HG02885 (cell line): Measurements from ENCODE around the gene CD55.

Experiments
- ATAC-seq: cut with Tn5 transposase; IDR thresholded peaks from one replicate; pipeline ENCODE4 v1.9.1; 2021; ENCODE audit warnings: mild to moderate bottlenecking; ENCODE audit not compliant: unreplicated experiment, poor library complexity

The CD55 gene, protein sequence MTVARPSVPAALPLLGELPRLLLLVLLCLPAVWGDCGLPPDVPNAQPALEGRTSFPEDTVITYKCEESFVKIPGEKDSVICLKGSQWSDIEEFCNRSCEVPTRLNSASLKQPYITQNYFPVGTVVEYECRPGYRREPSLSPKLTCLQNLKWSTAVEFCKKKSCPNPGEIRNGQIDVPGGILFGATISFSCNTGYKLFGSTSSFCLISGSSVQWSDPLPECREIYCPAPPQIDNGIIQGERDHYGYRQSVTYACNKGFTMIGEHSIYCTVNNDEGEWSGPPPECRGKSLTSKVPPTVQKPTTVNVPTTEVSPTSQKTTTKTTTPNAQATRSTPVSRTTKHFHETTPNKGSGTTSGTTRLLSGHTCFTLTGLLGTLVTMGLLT

DNA sequence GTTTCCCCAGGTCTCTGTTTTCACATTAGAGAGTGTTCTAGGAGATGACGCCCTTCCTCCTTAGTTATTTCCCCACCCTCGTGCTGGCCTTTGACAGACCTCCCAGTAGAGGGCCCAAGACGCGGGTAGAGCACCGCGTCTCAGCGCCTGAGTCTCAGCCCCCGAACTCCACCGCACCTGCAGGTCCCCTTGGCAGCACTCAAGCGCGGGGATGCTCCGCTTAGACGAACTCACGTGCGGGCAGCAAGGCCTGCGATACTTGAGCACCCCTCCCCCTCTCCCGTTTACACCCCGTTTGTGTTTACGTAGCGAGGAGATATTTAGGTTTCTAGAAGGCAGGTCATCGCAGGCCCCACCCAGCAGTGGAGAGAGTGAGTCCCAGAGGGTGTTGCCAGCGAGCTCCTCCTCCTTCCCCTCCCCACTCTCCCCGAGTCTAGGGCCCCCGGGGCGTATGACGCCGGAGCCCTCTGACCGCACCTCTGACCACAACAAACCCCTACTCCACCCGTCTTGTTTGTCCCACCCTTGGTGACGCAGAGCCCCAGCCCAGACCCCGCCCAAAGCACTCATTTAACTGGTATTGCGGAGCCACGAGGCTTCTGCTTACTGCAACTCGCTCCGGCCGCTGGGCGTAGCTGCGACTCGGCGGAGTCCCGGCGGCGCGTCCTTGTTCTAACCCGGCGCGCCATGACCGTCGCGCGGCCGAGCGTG, at the start of gene CD55:
CD55 (plus strand) TSS at position 600 of the 711 bp plus-strand sequence; CDS start at position 688, 88 bp downstream.
- peak; percentile 93 for ATAC-seq

DNA sequence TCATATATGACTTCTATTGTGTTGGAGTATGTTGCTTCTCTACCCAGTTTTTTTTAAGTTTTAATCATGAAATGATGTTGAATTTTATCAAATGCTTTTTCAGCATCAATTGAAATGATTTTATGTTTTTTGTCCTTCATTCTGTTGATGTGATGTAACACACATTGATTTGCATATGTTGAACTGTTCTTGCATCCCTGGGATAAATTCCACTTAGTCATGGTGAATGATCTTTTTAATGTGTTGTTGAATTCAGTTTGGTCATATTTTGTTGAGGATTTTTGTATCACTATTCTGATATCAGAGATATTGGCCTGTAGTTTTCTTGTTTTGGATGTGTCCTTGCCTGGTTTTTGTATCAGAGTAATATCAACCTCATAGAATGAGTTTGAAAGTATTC, 46.6 kb upstream of the CD55 start:
- no peak for ATAC-seq

DNA sequence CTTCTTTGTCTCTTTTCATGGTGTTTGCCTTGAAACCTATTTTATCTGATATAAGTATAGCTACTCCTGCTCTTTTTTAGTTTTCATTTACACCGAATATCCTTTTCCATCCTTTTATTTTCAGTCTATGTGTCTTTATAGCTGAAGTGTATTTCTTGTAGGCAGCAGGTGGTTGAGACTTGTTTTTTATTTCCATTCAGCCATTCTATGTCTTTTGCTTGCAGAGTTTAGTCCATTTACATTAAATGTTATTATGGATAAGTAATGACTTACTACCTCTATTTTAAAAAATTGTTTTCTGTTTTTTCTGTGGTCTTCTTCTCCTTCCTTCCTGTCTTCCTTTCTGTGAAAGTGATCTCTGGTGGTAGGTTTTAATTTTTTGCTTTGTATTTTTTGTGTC, 45.0 kb upstream of the CD55 start:
- no peak for ATAC-seq

DNA sequence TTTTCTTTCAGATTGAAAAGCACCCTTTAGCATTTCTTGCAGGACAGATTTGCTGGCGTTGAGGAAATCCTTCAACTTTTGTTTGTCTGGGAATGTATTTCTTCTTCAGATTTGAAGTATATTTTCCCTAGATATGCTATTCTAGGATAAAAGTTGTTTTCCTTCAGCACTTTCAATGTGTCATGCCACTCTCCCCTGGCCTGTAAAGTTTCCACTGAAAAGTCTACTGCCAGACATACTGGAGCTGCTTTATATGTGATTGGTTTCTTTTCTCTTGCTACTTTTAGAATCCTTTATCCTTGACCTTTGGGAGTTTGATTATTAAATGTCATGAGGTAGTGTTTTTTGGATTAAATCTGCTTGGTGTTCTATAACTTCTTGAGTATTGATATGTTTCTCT, 44.2 kb upstream of the CD55 start:
- no peak for ATAC-seq

DNA sequence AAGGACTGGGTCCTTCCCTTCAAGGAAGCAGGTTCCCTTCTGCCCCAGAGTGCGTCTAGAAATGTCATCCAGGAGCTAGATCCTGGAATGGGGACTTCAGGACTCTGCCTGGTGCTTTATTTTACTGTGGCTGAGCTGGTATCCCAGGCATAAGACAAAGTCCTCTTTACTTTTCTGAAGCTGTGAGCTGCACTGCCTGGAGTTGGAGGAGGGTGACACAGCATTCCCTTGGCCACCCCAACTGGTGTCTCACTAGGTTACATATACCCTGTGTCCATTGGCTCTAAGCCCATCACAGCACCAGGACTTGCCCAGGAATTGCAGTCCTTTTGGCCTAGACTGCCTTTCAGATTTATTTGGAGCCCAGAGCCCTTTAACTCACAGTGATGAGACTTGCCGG, 41.8 kb upstream of the CD55 start:
- no peak for ATAC-seq

DNA sequence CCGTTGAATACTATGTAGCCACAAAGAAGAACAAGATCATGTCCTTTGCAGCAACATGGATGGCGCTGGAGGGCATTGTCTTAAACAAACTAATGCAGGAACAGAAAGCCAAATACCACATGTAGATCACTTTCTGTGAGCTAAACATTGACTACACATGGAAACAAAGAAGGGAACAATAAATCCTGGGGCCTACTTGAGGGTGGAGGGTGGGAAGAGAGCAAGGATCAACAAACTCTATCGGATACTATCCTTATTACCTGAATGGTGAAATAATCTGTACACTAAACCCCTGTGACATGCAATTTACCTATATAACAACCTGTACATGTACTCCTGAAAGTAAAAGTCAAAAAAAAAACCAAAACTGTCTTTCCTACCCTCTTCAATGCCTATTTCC, 40.8 kb upstream of the CD55 start:
- ATAC-seq, result no peak

DNA sequence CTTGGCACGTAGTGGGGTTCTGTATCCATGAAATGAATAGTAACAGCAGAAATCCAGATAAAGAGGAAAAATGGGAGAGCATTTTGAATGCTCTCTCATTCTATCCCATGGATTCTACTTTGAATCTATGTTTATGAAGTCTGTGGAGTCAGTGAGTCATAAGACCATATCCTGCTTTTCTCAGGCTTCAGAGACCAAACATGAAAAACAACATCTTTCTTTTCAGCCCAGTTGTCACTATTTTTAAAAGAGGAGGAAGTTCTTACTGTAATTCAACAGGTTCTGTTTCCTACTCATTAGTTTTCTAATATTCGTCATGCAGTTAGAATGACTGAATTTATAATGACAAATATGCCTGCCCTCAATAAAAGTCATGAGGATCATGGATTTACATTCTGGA, 39.4 kb upstream of the CD55 start:
- ATAC-seq, result no peak

DNA sequence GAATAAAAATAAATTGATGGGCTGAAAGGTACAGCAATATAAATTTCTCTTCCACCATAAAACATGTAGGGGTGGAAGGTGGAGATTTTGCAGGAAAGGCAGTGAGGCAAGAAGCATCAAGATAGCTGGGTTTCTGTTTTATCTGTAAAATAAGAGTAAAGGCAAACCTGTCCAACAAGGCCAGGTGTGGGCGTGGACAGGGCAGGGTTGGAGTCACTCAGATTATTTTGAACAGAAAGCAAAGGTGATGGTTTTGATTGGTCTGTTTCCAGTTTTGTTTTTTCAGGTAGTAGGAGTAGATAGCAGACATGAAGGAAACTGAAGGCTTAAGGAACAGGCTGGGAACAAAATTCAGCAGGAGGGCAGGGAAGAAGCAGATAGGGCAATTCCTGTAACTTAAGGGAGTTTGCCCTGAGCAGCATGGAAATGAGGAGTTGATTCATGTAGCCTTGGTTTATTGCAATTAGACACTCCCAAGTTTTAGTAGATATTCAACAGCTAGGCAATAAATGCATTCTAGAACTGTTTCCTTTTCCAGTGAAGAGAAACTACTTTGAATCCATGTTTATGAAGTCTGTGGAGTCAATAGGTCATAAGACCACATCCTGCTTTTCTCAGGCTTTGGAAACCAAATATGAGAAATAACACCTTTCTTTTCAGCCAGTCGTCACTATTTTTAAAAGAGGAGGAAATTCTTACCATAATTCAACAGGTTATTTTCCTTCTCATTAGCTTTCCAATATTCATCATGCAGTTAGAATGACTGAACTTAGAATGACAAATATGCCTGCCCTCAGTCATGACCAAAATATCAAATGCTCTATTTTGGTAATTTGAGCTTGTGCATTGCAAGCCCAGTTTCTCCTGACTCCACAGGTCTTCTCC, 38.7 kb upstream of the CD55 start:
- no peak for ATAC-seq

DNA sequence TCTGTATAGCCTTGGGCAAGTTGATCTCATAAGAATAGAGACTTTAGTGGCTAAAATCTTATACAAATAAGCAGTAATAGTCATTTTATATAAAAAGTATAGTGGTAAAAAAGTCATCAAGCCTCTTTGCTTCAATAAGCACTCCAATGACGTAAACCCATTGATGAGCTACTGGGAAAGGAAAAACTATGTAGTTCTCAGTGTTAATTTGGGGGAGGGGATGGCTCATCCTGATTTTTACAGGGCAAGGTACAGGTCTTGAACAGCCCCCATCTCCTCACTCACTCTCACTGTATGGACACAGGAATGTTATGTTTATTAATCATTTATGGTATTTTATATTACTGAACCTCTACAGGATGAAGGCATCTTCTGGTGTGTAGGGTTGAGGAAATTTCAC, 38.1 kb upstream of the CD55 start:
- ATAC-seq, result no peak

DNA sequence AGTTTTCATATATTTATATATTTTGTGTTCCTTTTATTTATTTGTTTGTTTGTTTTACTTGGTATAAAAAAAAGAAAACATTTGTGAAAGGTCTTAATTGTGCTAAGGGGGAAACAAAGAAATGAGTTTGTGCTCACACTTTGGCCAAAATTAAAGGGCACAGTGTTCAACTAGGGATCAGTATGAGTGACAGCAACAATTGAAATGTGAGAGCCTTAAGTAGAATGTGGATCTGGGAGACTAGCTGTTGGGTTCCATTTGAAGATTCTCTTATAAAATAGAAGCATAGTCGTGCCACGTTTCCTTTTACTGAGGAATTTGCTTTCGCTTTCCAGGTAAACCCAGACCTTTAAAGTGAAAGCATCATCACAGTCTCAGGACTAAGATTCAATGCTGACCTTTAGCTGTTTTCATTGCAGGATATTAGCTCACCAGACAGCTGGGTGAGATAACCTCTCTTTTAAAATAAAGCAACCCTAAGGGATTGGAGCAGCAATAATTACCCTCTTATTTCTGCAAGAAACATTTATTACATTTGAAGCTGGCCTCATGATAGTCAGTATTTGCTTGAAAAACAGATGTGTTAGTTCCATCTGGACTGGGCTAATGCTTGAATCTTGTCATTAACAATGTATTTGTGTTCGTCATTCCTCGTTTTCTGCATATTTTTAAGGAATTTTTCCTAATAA, 37.1 kb upstream of the CD55 start:
- no peak for ATAC-seq

DNA sequence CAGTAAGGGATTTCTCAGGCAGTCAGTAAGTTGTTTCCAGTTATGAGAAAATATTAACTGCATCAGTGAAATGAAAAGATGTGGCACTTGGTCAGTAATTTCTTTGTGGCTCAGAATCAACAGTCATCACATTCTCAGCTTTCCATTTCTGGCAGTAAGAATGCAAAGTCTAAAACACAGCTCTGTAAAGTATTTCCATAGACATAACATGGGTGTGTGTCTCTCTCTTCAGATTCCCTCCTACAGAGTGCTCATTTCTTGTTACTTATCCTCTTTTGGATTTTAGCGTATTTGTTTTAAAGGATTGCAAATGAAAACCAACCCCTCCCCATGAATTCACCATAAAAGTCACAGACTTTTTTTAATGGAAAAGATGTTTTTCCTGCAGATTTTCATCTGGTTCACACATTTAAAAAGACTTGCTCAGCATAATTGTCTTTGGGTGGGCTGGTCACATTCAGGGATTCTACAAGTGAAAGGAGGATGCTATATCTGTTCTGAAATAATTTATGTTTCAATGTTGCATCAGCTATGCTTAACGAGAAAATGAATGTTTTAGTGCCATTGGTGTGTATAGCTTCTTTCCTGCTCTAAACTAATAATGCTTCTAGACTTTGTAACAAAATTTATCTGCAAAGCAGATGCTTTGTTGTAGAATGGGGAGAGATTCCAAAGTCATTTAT, 34.6 kb upstream of the CD55 start:
- no peak for ATAC-seq

DNA sequence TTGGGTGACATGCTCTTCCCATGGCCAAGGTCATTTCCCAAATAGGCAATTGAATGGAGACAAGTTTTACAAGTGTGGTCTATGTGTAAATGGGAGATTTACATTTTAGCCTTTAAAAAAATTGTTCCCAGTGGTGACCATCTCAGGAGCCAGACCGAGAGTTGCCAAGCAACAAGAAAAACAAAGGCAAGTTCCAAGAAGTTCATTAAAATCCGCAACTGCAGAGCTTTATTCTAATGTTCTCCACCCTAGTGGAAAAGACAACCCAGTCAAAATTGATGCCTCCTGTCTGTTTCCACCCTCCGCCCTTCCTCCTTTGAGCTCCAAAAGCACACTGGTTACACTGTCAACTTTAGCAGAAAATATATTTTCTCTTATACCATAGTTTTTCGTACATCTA, 33.2 kb upstream of the CD55 start:
- ATAC-seq, result no peak

DNA sequence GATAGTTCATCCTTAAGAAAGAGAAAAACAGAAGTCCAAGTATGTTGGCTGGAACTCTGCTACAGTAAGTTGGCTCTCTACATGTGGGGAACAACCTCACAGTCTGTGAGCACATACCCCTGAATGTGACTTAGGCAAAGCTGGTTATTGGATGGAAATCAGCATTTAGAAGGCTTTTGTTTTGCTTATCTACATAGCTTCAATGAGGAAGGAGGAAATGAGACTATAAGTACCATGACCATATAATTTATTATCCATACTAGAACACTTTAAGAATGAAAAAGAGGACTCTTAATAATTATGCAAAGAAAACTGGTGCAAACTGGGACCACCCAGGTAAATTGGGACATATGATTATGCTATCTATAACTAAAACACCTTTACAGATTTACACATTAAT, 31.7 kb upstream of the CD55 start:
- no peak for ATAC-seq

DNA sequence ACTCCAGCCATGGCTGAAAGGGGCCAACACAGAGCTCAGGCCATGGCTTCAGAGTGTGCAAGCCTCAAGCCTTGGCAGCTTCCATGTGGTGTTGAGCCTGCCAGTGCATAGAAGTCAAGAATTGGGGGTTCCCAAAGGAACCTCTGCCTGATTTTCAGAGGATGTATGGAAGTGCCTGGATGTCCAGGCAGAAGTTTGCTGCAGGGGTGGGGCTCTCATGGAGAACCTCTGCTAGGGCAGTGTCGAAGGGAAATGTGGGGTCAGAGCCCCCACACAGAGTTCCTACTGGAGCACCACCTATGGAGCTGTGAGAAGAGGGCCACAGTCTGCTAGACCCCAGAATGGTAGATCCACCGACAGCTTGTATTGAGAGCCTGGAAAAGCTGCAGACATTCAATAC, 29.8 kb upstream of the CD55 start:
- ATAC-seq, result no peak

DNA sequence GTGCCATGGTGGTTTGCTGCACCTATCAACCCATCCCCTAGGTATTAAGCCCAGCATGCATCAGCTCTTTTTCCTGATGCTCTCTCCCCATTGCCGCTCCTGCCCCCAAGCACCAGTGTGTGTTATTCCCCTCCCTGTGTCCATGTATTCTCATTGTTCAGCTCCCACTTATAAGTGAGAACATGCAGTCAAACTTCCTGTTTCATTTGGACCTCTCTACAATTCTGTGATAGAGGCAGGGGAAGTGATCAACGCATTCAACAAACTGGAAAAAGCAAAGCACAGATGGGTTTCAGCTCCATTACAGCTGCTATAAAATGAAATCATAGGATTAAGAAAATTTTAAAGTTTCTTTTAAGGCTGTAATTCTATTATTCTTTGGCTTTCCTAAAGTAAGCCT, 23.3 kb upstream of the CD55 start:
- ATAC-seq, result no peak

DNA sequence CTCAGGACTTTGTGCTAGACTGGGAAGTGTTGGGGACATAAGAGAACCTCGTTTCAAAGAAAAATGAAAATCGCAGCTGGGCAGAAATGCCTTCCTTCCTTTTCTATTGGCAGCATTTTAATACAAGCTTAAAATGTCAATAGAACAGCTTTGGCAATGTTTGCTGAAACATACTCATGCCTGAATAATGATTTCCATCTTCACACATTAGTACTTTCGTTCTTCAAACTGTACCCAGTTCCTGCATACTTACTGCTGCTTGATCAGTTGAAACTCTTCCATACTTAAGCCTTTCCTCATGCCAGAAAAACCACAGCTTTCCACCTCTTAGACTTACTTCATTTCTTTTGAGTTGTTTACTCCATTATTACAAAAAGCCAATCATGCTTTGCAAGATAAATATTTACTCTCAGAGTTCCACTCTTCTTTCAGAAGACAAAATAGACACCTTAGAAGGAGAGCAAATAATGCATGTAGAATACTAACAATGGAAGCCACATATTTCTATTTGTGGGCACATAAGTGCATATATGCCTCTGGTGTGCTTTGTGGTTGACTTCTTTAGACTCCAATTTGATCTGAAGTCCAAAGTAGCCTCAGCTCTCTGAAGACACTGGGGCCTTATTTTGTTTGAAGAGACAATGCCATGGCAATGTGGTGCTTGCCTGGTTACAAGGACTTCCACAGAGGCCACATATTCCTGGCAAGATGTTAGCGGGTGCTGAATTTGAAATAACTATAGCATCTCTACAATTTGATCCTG, 22.7 kb upstream of the CD55 start:
- ATAC-seq, result no peak

DNA sequence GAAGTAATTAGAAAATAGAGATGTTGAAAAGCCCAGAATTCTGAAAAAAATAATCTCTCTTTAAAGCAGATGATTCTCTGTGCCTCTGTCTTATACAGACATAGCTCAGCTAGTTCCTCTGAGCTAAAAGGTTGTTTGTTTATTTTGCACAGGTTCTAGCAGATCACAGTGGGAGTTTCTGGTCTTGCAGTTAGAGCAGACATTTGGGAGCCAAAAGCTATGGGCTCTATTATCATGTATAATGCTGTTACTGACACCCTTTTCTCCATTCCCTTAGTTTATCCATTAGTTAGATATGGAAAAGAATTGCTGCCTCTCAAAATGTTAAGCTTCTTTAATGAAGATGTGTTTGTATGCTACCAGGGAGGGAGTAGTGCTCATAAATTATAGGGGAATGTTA, 20.5 kb upstream of the CD55 start:
- ATAC-seq, result no peak

DNA sequence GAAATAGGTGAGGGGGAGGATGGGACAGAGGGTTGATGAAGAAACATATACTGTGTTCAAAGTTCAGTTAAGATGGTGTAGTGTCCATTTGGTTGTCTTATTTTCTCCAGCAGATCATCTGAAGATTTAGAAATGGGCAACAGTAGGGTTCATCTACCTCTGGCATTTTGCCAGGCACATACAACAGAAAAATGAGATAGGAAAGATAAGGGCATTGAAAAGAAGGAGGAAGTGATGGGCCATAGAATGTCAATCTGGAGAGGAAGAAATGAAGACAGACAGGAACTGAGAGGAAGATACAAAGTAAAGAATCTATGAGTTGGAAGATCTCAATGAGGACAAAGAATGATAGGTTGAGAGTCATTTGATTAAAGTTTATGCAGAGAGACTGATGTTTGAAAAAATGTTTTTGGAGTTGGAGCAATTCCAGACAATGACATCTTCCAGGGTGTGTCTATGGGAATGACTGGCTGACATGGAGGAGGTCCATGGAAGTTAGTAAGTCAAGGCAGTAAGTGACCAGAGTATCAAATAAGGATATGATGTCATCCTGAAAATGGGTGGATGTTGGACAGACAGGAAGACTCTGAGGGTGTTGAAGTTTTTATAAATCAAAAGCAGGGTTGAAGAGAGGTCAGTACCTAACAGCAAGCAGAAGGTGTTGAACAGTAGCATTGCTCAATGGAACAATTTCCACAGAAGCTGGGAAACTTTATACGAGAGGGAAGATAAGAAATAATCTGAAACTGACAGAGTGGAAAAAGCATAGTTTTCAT, 18.7 kb upstream of the CD55 start:
- ATAC-seq, result no peak
